NCI-H1417 (cell line): ENCODE data around the gene ZNF511.

Experiments
- DNase-seq, 3 experiments: peaks; one replicate each; lab custom pipeline; 2025; lab: John Stamatoyannopoulos, UW

Gene ZNF511

GRCh38 chr10:133274751-133275683 lies 33.7 kb upstream of the ZNF511 start:
- no peak for DNase-seq

DNA sequence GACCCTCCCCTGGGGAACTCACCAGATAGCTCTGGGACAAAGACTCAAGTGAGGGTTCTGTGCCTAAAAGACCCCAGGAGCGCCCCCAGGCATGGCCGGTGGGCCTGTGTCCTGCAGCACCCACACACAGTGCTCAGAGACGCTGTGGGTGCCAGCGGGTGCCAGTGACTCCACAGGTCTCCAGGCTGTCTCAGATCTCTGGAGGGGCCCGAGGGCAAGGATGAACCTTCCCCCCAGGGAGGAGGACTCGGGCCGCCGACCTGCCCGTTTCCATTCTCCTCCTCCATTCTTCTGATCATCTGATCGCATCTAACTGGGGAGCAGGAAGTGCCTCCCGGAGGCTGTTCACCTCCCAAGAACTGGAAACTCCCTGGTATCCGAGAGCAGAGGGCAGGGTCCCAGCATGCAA lies 33.0 kb upstream of the ZNF511 start:
- no peak for DNase-seq

DNA sequence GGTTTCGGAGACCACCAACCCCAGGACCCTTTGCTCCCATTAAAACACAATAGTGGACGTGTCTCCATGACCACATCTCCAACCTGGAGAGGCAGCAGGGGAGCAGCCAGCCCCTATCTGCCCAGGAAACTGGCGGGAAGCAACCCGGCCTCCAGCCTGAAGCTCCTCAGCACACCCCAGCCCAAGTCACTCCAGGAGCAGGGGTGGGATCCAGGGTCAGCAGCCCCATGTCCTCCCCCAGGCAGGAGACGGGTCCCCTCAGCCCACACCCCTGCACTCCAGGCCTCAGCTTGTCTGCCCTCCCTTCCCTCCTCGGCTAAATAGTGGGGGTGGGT lies 32.6 kb upstream of the ZNF511 start:
- no peak for DNase-seq

- no peak for DNase-seq
These were observed 32.1 kb upstream of the ZNF511 start, which contains the start of gene ADAM8 for GRCh38 chr10:133276435-133277201. Gene ADAM8, minus strand, starts transcription at chr10:133276868. Its CDS starts 51 bp downstream, at chr10:133276817.

DNA sequence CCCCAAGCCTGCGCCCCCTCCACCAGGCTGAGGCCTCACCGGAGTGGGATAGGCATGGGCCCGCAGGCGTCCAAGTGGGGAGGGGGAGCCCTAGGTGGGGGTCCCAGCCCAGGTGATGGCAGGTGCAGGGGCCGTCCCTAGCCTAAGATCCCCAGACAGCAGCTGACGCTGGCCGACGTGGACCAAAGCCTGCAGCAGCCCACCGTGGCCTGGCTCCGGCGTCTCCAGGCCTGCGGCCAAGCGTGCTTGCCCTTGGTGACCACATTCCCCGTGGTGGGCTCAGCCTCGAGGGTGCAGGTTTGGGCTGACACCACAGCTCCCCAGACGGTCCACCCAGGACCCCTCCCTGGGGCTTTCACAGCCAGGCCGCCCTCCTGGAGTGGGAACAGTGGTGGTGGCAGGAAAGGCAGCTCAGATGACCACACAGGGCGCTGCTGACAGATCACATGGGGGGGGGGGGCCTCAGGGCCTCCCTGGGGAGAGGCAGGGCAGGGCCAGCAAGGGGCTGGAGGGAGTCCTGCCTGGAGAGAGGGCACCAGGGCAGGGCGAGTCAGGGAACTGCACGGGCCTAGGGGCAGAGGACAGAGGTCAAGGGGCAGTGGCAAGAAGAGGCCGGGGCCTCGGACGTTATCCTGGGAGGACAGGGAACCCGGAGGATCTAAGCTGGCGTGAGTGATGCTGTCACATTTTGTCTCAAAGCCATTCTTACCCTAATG lies 31.3 kb upstream of the ZNF511 start:
- DNase-seq = no peak

- peak in 2 of 3 experiments; percentile 9 to 10 for DNase-seq
These were observed 30.6 kb upstream of the ZNF511 start for GRCh38 chr10:133277993-133278576.

DNA sequence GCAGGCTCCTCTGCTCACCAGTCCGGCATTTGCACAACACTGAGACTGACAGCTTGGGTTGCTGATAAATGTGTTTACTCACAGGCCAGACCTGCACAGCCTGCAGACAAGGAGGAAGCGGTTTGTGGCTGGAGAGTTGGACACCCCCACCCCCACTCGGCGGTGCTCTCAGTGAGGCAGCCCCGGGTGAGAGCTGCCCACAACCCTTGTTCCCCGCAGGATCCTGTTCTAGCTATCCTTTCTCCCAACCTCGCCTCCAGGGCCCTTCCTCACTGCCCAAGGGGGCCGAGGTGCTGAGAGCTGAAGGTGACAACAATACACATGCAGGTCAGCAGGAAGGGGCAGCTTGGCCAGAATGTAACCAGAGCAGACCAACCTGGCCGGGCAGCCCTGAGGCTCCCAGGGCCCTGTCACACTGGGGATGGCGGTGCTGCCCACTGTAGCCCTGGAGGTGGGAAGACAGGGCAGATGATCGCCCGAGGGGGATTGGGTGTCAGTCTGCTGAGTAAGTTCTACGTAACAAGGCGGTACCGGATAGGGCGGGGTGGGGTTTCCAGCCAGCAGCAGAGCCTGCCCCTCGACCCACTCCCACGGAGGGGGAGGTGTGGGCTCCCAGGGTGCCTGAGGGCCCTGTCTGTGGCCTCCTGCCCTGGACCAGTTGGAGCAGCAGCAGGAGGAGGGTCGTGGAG lies 30.0 kb upstream of the ZNF511 start:
- peak; percentile 4 to 13 (median 10) for DNase-seq

- DNase-seq = no peak
These were observed 29.1 kb upstream of the ZNF511 start for GRCh38 chr10:133279326-133280226.

DNA sequence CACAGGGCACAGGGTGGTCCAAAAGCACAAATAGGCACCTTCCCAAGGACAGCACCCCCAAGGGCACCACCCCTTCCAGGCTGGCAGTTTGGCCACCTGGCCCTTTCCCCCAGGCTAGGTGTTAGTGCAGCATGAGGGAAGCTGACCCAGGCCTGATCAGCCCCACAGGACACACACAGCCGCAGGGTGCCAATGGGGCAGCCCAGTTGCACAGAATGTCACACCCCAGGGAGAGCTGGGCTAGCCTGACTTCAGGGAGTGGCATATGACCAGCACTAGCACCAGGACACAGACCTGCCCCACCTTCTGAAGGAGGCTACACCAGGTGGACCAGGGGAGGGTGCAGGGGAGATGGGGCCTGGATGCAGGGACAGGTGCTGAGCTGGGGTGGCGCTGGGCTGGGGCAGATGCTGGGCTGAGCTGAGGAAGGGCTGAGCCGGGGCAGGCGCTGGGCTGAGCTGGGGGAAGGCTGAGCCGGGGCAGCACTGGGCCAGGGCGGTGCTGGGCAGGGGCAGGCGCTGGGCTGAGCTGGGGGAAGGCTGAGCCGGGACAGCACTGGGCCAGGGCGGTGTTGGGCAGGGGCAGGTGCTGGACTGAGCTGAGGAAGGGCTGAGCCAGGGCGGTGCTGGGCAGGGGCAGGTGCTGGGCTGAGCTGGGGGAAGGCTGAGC lies 28.2 kb upstream of the ZNF511 start:
- no peak for DNase-seq

- DNase-seq = no peak
These were observed 27.6 kb upstream of the ZNF511 start for GRCh38 chr10:133281084-133281483.

GRCh38 chr10:133281628-133282372 lies 26.9 kb upstream of the ZNF511 start:
- no peak for DNase-seq

DNA sequence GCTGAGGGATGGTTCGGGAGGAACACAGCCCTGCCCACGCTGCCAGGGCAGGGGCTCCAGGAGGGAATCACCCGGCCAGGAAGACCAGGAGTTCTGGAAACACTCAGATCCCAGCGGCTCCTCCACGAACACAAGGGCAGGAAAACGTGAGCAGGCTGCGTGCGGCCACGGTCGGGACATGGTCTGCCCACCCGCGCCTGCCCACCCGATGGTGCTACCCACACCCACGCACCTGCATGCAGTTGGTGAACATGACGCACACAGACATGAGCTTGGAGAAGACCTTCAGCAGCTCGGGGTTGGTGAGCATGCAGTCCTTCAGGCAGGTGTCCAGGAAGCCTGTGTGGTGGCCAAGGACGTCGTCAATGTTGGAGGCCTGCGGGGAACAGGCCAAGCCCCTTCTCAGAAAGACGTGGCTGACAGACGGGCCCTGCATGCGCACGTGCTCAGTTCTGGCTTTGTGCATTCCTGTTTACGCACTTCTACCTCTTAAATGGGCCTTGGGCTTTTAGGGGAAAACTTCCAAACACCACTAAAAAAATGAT lies 25.8 kb upstream of the ZNF511 start:
- no peak for DNase-seq

DNA sequence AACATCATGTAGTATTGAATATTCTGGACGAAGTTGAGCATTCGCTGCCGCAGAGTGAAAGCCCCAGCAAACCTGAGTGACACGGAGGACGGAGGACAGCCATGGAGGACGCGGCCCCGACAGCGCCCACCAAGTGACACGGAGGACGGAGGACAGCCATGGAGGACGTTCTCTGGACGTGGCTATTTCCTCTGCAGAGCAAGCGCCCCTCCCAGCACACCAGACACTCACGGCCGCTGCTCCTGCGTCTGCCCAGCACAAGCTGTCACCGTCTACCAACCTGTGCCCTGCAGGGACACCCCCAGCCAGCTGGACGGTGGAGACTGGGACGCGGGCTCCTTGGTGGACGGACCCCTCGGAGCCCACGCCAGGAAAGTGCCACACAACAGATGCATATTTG lies 24.8 kb upstream of the ZNF511 start:
- no peak for DNase-seq

GRCh38 chr10:133285217-133285616 lies 23.5 kb upstream of the ZNF511 start:
- DNase-seq = no peak

DNA sequence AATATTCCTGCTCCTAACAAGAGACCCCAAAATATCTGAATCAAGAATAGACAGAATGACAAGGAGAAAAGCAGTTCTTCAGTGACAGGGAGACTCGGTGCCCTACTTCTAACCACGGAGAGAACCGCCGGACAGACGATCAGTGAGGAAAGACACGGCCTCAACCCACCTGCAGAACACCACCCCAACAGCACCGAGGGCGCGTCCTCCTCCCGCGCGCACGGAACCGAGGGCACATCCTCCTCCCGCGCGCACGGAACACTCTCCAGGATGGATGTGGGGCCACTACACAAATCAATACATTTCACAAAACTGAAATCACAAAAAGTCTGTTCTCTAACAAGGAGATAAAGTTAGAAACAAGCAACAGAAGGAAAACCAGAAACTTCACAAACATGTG lies 22.3 kb upstream of the ZNF511 start:
- DNase-seq = no peak

GRCh38 chr10:133287832-133288500 lies 20.7 kb upstream of the ZNF511 start:
- no peak for DNase-seq

GRCh38 chr10:133289761-133290160 lies 19.0 kb upstream of the ZNF511 start:
- no peak for DNase-seq
